HCT116 (cell line): ENCODE results near the gene RCAN2. TPM values are rescaled to one million over a fixed set of nuclear protein-coding genes. Genes with fewer than 3 reads are reported as not detected.

ENCODE experiments used
- ATAC-seq: fragments of 200-7000 bp; cut with Tn5 transposase; 2 replicates; pipeline ENCODE4 v1.9.1; 2020; ENCODE audit warnings: mild to moderate bottlenecking, moderate library complexity
- BruUV-seq: library from RNA; stranded (reverse); fragments of 400-500 nt; replicated peaks from 2 replicates; lab custom pipeline; 2021; lab: Mats Ljungman, UMichigan
- CTCF ChIA-PET: fragments of 300-600 bp; sonication (Branson Sonifier 250); formaldehyde crosslinking; loops from one replicate; lab custom pipeline; 2021; ENCODE audit warnings: antibody characterized with exemption; lab: Charles Lee
- POLR2A ChIA-PET: fragments of 300-600, 350-600 bp; sonication (Branson Sonifier 250); formaldehyde crosslinking; loops from one replicate; lab custom pipeline; 2021; ENCODE audit warnings: antibody characterized with exemption; lab: Charles Lee
- RAD21 ChIA-PET, 2 experiments: fragments of 300-600 bp; sonication (Branson Sonifier 250); formaldehyde crosslinking; loops; one replicate each; lab custom pipeline; 2023; ENCODE audit warnings: low total read pairs in 2 of 2; ENCODE audit not compliant: uncharacterized antibody in 2 of 2, unreplicated experiment in 2 of 2, low non-redundant PET in 1 of 2; lab: Charles Lee
- DNase-seq: peaks from one replicate; pipeline ENCODE4 v3.0.0-alpha.2; 2010; ENCODE audit warnings: low read depth, low spot score
- H2AFZ ChIP-seq: fragments of 200-600 bp; shearing (Covaris generic), sonication (generic); 2 replicates; pipeline ENCODE4 v1.6.1; 2017; ENCODE audit warnings: low read depth, mixed run types, mixed read lengths, antibody characterized with exemption, low read length; ENCODE audit not compliant: poor library complexity, severe bottlenecking
- H3K27ac ChIP-seq: 2 replicates; pipeline ENCODE4 v1.5.1; 2012; ENCODE audit warnings: low read depth, low read length
- H3K27me3 ChIP-seq: fragments of 200-600 bp; sonication (generic); 2 replicates; pipeline ENCODE4 v1.6.1; 2016; ENCODE audit warnings: mixed run types, low read length, mixed read lengths; ENCODE audit not compliant: insufficient read depth
- H3K36me3 ChIP-seq, 2 experiments: fragments of 200-500 bp in 1 of 2; fragments of 200-600 bp in 1 of 2; sonication (Bioruptor generic) in 1 of 2; sonication (generic) in 1 of 2; 2 replicates each; pipeline versions ENCODE4 v1.5.1 to v1.6.1; 2014 to 2016; ENCODE audit warnings: low read length in 2 of 2, inconsistent platforms in 1 of 2, mixed read lengths in 1 of 2, mixed run types in 1 of 2; ENCODE audit not compliant: insufficient read depth in 2 of 2, control insufficient read depth in 1 of 2
- H3K4me1 ChIP-seq, 2 experiments: fragments of 200-600 bp in 1 of 2; sonication (generic) in 1 of 2; 2 replicates each; pipeline versions ENCODE4 v1.5.1 to v1.6.1; 2012 to 2017; ENCODE audit warnings: low read length in 2 of 2, inconsistent platforms in 1 of 2, mild to moderate bottlenecking in 1 of 2, mixed read lengths in 1 of 2, mixed run types in 1 of 2, moderate library complexity in 1 of 2; ENCODE audit not compliant: insufficient read depth in 2 of 2, control insufficient read depth in 1 of 2
- H3K4me2 ChIP-seq: fragments of 200-600 bp; sonication (generic); 2 replicates; pipeline ENCODE4 v1.6.1; 2017; ENCODE audit warnings: mixed run types, low read length, mixed read lengths
- H3K4me3 ChIP-seq, 2 experiments: fragments of 200-600 bp in 1 of 2; sonication (generic) in 1 of 2; replicated peaks in 1 of 2; 2 replicates each; pipeline ENCODE4 v1.5.1; 2011 to 2016; ENCODE audit warnings: low read length in 2 of 2, control low read depth in 1 of 2, low read depth in 1 of 2, mild to moderate bottlenecking in 1 of 2, mixed read lengths in 1 of 2, mixed run types in 1 of 2
- H3K79me2 ChIP-seq: fragments of 200-600 bp; sonication (generic); 2 replicates; pipeline ENCODE4 v1.6.1; 2017; ENCODE audit warnings: mild to moderate bottlenecking, mixed run types, low read length, moderate library complexity, mixed read lengths; ENCODE audit not compliant: insufficient read depth
- H3K9ac ChIP-seq: fragments of 200-600 bp; sonication (generic); 2 replicates; pipeline ENCODE4 v1.6.1; 2016; ENCODE audit warnings: low read length, mixed read lengths
- H3K9me2 ChIP-seq: fragments of 200-600 bp; sonication (generic), shearing (Covaris generic); 2 replicates; pipeline ENCODE4 v1.6.1; 2017; ENCODE audit warnings: mixed run types, mild to moderate bottlenecking, moderate library complexity; ENCODE audit not compliant: insufficient read depth
- H3K9me3 ChIP-seq, 2 experiments: fragments of 200-500 bp in 1 of 2; fragments of 200-600 bp in 1 of 2; sonication (Bioruptor generic) in 1 of 2; sonication (generic) in 1 of 2; 2 replicates each; pipeline ENCODE4 v1.6.1; 2014 to 2017; ENCODE audit warnings: low read length in 2 of 2, mixed read lengths in 2 of 2, inconsistent platforms in 1 of 2, low read depth in 1 of 2, mild to moderate bottlenecking in 1 of 2, mixed run types in 1 of 2, moderate library complexity in 1 of 2; ENCODE audit not compliant: control insufficient read depth in 1 of 2, insufficient read depth in 1 of 2
- H4K20me1 ChIP-seq: fragments of 200-600 bp; sonication (generic), shearing (Covaris generic); 2 replicates; pipeline ENCODE4 v1.6.1; 2017; ENCODE audit warnings: mixed run types, mild to moderate bottlenecking, moderate library complexity; ENCODE audit not compliant: insufficient read depth
- CBX3 ChIP-seq: IDR thresholded peaks from 2 replicates; pipeline ENCODE4 v1.6.1; 2012; ENCODE audit warnings: low read depth
- CTCF ChIP-seq, 3 experiments: fragments of 200-600 bp in 1 of 3; sonication (generic) in 1 of 3; IDR thresholded peaks in 2 of 3; conservative IDR thresholded peaks in 1 of 3; 2 replicates each; pipeline ENCODE4 v1.5.1; 2012 to 2017; ENCODE audit warnings: low read depth in 2 of 3, low read length in 2 of 3, antibody characterized with exemption in 1 of 3, borderline replicate concordance in 1 of 3, control low read depth in 1 of 3, mild to moderate bottlenecking in 1 of 3, mixed read lengths in 1 of 3, mixed run types in 1 of 3, moderate library complexity in 1 of 3; ENCODE audit not compliant: insufficient read depth in 1 of 3
- EGR1 ChIP-seq: IDR thresholded peaks from 2 replicates; pipeline ENCODE4 v1.6.1; 2012; ENCODE audit warnings: low read depth
- ELF1 ChIP-seq: IDR thresholded peaks from 2 replicates; pipeline ENCODE4 v1.6.1; 2012; ENCODE audit warnings: low read depth, borderline replicate concordance
- EZH2 ChIP-seq: fragments of 200-600 bp; sonication (generic); IDR thresholded peaks from 2 replicates; pipeline ENCODE4 v1.6.1; 2017; ENCODE audit warnings: antibody characterized with exemption, mixed run types
- EZH2phosphoT487 ChIP-seq: fragments of 200-600 bp; IDR thresholded peaks from 2 replicates; pipeline ENCODE4 v1.6.1; 2018; ENCODE audit warnings: antibody characterized with exemption, borderline replicate concordance
- FOSL1 ChIP-seq: IDR thresholded peaks from 2 replicates; pipeline ENCODE4 v1.6.1; 2012; ENCODE audit warnings: low read depth
- POLR2AphosphoS5 ChIP-seq: IDR thresholded peaks from 2 replicates; pipeline ENCODE4 v1.6.1; 2011; ENCODE audit warnings: mild to moderate bottlenecking, low read depth, low read length, moderate library complexity
- RAD21 ChIP-seq: IDR thresholded peaks from 2 replicates; pipeline ENCODE4 v1.6.1; 2012; ENCODE audit warnings: low read depth, mild to moderate bottlenecking
- REST ChIP-seq: IDR thresholded peaks from 2 replicates; pipeline ENCODE4 v1.6.1; 2012; ENCODE audit warnings: low read depth
- SIN3A ChIP-seq: IDR thresholded peaks from 2 replicates; pipeline ENCODE4 v1.6.1; 2012; ENCODE audit warnings: low read depth
- SP1 ChIP-seq: IDR thresholded peaks from 2 replicates; pipeline ENCODE4 v1.6.1; 2012; ENCODE audit warnings: low read depth
- SRF ChIP-seq: IDR thresholded peaks from 2 replicates; pipeline ENCODE4 v1.6.1; 2012; ENCODE audit warnings: low read depth
- TCF7L2 ChIP-seq: IDR thresholded peaks from 2 replicates; pipeline ENCODE4 v1.7.0; 2011; ENCODE audit warnings: borderline replicate concordance, inconsistent platforms; ENCODE audit not compliant: insufficient read depth, insufficient read length; ENCODE audit errors: extremely low read depth
- YY1 ChIP-seq: IDR thresholded peaks from 2 replicates; pipeline ENCODE4 v1.6.1; 2011; ENCODE audit warnings: low read length, low read depth, moderate library complexity, mild to moderate bottlenecking; ENCODE audit not compliant: insufficient replicate concordance; ENCODE audit errors: extremely low read depth
- ZFX ChIP-seq: fragments of 450-650 bp; IDR thresholded peaks from 2 replicates; pipeline ENCODE4 v1.6.1; 2017
- ZNF274 ChIP-seq: fragments of 200-500 bp; sonication (Bioruptor generic); IDR thresholded peaks from 2 replicates; pipeline ENCODE4 v1.6.1; 2014; ENCODE audit warnings: mild to moderate bottlenecking, low read depth, low read length, inconsistent platforms
- intact Hi-C: fragments of 100-400 bp; cut with micrococcal nuclease; formaldehyde crosslinking; loops from 2 replicates; pipeline ENCODE4 v1.10.0; 2022
- total RNA-seq: library from RNA; stranded (reverse); gene quantifications from one replicate; pipeline ENCODE4 v1.2.1, GENCODE V29; 2021; ENCODE audit not compliant: unreplicated experiment
- TF ChIP-seq, protein P1 (sequence below): IDR thresholded peaks from 2 replicates; pipeline ENCODE4 v1.6.1; 2012
- TF ChIP-seq, protein P2 (sequence below): IDR thresholded peaks from 2 replicates; pipeline ENCODE4 v1.6.1; 2011; ENCODE audit warnings: mild to moderate bottlenecking, low read length, moderate library complexity; ENCODE audit not compliant: insufficient replicate concordance; ENCODE audit errors: extremely low read depth

RCAN2 gene
- total RNA-seq, 1 experiment from 2014 or later = 0.57 TPM

- H3K4me1 ChIP-seq = no peaks in the 10 kb centered on the region
- no peaks in the 10 kb centered on the region for H4K20me1 ChIP-seq
- RAD21 ChIA-PET = no interaction called here
- H3K27me3 ChIP-seq = no peaks in the 10 kb centered on the region
- H3K36me3 ChIP-seq = no peaks in the 10 kb centered on the region
- POLR2A ChIA-PET = no interaction called here
- no peaks in the 10 kb centered on the region for H3K79me2 ChIP-seq
- intact Hi-C loops = no loop called here
- ATAC-seq (no peak), DNase-seq (no peak)
- H2AFZ ChIP-seq = no peak overlapping the region
- H3K9ac ChIP-seq = no peak overlapping the region
- CTCF ChIA-PET = no interaction called here
- no TSS peak for BruUV-seq
- no peak overlapping the region for H3K4me2 ChIP-seq
- H3K9me3 ChIP-seq = no peaks in the 10 kb centered on the region
- no peak overlapping the region for H3K4me3 ChIP-seq
- H3K27ac ChIP-seq = no peak overlapping the region
- no peaks in the 10 kb centered on the region for H3K9me2 ChIP-seq
- TF ChIP-seq CTCF (IDR thresholded peaks at IDR 0.05 in 2 of 3, conservative IDR thresholded peaks at IDR 0.05 in 1 of 3; ENCODE audit: borderline replicate concordance in 1 of 3, insufficient read depth in 1 of 3, low read depth in 2 of 3, low read length in 2 of 3) (no peak), RAD21 (no peak), SRF (no peak), SIN3A (no peak), YY1 (no peak), TCF7L2 (no peak), ZFX (no peak), CBX3 (no peak), EGR1 (no peak), EZH2 (no peak), ELF1 (no peak), SP1 (no peak), ZNF274 (no peak), EZH2phosphoT487 (no peak), FOSL1 (no peak), POLR2AphosphoS5 (no peak), REST (no peak)
- TF ChIP-seq, protein P1, sequence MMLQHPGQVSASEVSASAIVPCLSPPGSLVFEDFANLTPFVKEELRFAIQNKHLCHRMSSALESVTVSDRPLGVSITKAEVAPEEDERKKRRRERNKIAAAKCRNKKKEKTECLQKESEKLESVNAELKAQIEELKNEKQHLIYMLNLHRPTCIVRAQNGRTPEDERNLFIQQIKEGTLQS = no peak
- TF ChIP-seq, protein P2, sequence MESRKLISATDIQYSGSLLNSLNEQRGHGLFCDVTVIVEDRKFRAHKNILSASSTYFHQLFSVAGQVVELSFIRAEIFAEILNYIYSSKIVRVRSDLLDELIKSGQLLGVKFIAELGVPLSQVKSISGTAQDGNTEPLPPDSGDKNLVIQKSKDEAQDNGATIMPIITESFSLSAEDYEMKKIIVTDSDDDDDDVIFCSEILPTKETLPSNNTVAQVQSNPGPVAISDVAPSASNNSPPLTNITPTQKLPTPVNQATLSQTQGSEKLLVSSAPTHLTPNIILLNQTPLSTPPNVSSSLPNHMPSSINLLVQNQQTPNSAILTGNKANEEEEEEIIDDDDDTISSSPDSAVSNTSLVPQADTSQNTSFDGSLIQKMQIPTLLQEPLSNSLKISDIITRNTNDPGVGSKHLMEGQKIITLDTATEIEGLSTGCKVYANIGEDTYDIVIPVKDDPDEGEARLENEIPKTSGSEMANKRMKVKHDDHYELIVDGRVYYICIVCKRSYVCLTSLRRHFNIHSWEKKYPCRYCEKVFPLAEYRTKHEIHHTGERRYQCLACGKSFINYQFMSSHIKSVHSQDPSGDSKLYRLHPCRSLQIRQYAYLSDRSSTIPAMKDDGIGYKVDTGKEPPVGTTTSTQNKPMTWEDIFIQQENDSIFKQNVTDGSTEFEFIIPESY = no peak
Observed at GRCh38 chr6:46367354-46368168, 123.7 kb downstream of the RCAN2 start.
